OCI-LY1 (cell line): ENCODE measurements around the gene RPS6KA2.
A peak's percentile ranks its signal among the peaks of the same experiment; 100 is the strongest.

Experiments used
- H2AFZ ChIP-seq: fragments of 200-600 bp; sonication (generic), shearing (Covaris generic); 2 replicates; pipeline ENCODE4 v1.6.0; 2014; ENCODE audit warnings: antibody characterized with exemption, mild to moderate bottlenecking, low read length
- H3F3A ChIP-seq: fragments of 200-600 bp; sonication (generic), shearing (Covaris generic); 2 replicates; pipeline ENCODE4 v1.6.0; 2014; ENCODE audit warnings: mild to moderate bottlenecking, antibody characterized with exemption, low read length, moderate library complexity; ENCODE audit not compliant: insufficient read depth
- H3K27ac ChIP-seq: fragments of 200-600 bp; sonication (generic); 2 replicates; pipeline ENCODE4 v1.5.1; 2014; ENCODE audit warnings: low read length, mixed run types, mild to moderate bottlenecking, low read depth; ENCODE audit not compliant: poor library complexity, severe bottlenecking
- H3K27me3 ChIP-seq: fragments of 200-600 bp; sonication (generic); 2 replicates; pipeline ENCODE4 v1.6.0; 2014; ENCODE audit warnings: antibody characterized with exemption, mild to moderate bottlenecking, low read length, moderate library complexity; ENCODE audit not compliant: insufficient read depth
- H3K36me3 ChIP-seq: fragments of 200-600 bp; sonication (generic); 2 replicates; pipeline ENCODE4 v1.6.1; 2014; ENCODE audit warnings: mild to moderate bottlenecking, antibody characterized with exemption, low read length, moderate library complexity, mixed read lengths; ENCODE audit not compliant: insufficient read depth
- H3K4me1 ChIP-seq: fragments of 200-600 bp; sonication (generic); 2 replicates; pipeline ENCODE4 v1.5.1; 2014; ENCODE audit warnings: mild to moderate bottlenecking, low read length, moderate library complexity; ENCODE audit not compliant: insufficient read depth, severe bottlenecking
- H3K4me2 ChIP-seq: fragments of 200-600 bp; sonication (generic), shearing (Covaris generic); 2 replicates; pipeline ENCODE4 v1.6.1; 2014; ENCODE audit warnings: low read length
- H3K4me3 ChIP-seq: fragments of 200-600 bp; sonication (generic); 2 replicates; pipeline ENCODE4 v1.5.1; 2014; ENCODE audit warnings: low read length, low read depth, mild to moderate bottlenecking, mixed read lengths; ENCODE audit not compliant: poor library complexity, severe bottlenecking
- H3K79me2 ChIP-seq: fragments of 200-600 bp; shearing (Covaris generic); 2 replicates; pipeline ENCODE4 v1.6.1; 2016; ENCODE audit warnings: mixed run types, low read length, mixed read lengths; ENCODE audit not compliant: insufficient read depth
- H3K9ac ChIP-seq: fragments of 200-600 bp; sonication (generic), shearing (Covaris generic); 2 replicates; pipeline ENCODE4 v1.6.1; 2014; ENCODE audit warnings: mild to moderate bottlenecking, low read length, mixed read lengths
- H3K9me2 ChIP-seq: fragments of 200-600 bp; sonication (generic), shearing (Covaris generic); 2 replicates; pipeline ENCODE4 v1.6.1; 2014; ENCODE audit warnings: low read depth, mild to moderate bottlenecking, low read length, mixed read lengths
- H3K9me3 ChIP-seq: fragments of 200-600 bp; shearing (Covaris generic); 2 replicates; pipeline ENCODE4 v1.6.1; 2014; ENCODE audit warnings: low read length, mixed read lengths
- H4K20me1 ChIP-seq: fragments of 200-600 bp; sonication (generic), shearing (Covaris generic); 2 replicates; pipeline ENCODE4 v1.6.0; 2016; ENCODE audit warnings: mild to moderate bottlenecking, low read length; ENCODE audit not compliant: insufficient read depth
- CTCF ChIP-seq: fragments of 200-600 bp; sonication (generic), shearing (Covaris generic); IDR thresholded peaks from 2 replicates; pipeline ENCODE4 v1.5.1; 2017; ENCODE audit warnings: mild to moderate bottlenecking, antibody characterized with exemption, low read length, moderate library complexity, mixed read lengths
- EZH2 ChIP-seq: fragments of 200-600 bp; sonication (generic), shearing (Covaris generic); IDR thresholded peaks from 2 replicates; pipeline ENCODE4 v1.8.0; 2017; ENCODE audit warnings: borderline replicate concordance, mixed run types, mild to moderate bottlenecking, antibody characterized with exemption, low read length, moderate library complexity, mixed read lengths

RPS6KA2 gene

GRCh38 chr6:166629628-166630027, 2.6 kb upstream of the RPS6KA2 start:
- no peak overlapping the region for H2AFZ ChIP-seq

GRCh38 chr6:166627875-166628801, 1.1 kb upstream of the RPS6KA2 start:
- H3K9me3 ChIP-seq: no peaks in the 10 kb centered on the region
- peaks cover 6% of the 10 kb centered on the region for H3K4me1 ChIP-seq
- peaks cover 4% of the 10 kb centered on the region for H3K27me3 ChIP-seq
- H3K9me2 ChIP-seq: no peaks in the 10 kb centered on the region
- H3K79me2 ChIP-seq: no peaks in the 10 kb centered on the region
- H3K4me3 ChIP-seq: peak overlapping the region; percentile 52
- no peak overlapping the region for H2AFZ ChIP-seq
- H3K36me3 ChIP-seq: no peaks in the 10 kb centered on the region
- peak overlapping the region; percentile 65 for H3K4me2 ChIP-seq
- no peak overlapping the region for H3K9ac ChIP-seq
- no peaks in the 10 kb centered on the region for H3F3A ChIP-seq
- H4K20me1 ChIP-seq: no peaks in the 10 kb centered on the region
- no peak overlapping the region for H3K27ac ChIP-seq
- no peak for TF ChIP-seq EZH2
- no peak for TF ChIP-seq CTCF

More at GRCh38 chr6:166629628-166630027, 2.6 kb upstream of the RPS6KA2 start:
- Histone ChIP-seq H3K4me2 (no peak overlapping the region), H3K36me3 (no peaks in the 10 kb centered on the region), H3K27me3 (peaks cover 4% of the 10 kb centered on the region), H3K9ac (no peak overlapping the region), H3K4me1 (peaks cover 6% of the 10 kb centered on the region), H3K4me3 (no peak overlapping the region), H3K27ac (no peak overlapping the region), H3F3A (no peaks in the 10 kb centered on the region), H3K9me2 (no peaks in the 10 kb centered on the region), H3K9me3 (no peaks in the 10 kb centered on the region), H4K20me1 (no peaks in the 10 kb centered on the region), H3K79me2 (no peaks in the 10 kb centered on the region)
- TF ChIP-seq CTCF: no peak
- TF ChIP-seq EZH2: no peak

GRCh38 chr6:166626177-166627032, 646 bp downstream of the RPS6KA2 start:
- no peak overlapping the region for H3K4me2 ChIP-seq
- H3K79me2 ChIP-seq: no peaks in the 10 kb centered on the region
- no peak overlapping the region for H2AFZ ChIP-seq
- no peak overlapping the region for H3K9ac ChIP-seq
- no peaks in the 10 kb centered on the region for H4K20me1 ChIP-seq
- H3K9me2 ChIP-seq: no peaks in the 10 kb centered on the region
- H3K27me3 ChIP-seq: peaks cover 4% of the 10 kb centered on the region; the same call in 1 of the 2 replicates
- no peaks in the 10 kb centered on the region for H3K36me3 ChIP-seq
- H3K9me3 ChIP-seq: no peaks in the 10 kb centered on the region
- H3F3A ChIP-seq: no peaks in the 10 kb centered on the region
- H3K27ac ChIP-seq: no peak overlapping the region
- no peak for TF ChIP-seq CTCF
- no peak for TF ChIP-seq EZH2
- H3K4me1 ChIP-seq: peaks cover 6% of the 10 kb centered on the region
- no peak overlapping the region for H3K4me3 ChIP-seq
